Fibroblast of villous mesenchyme (primary cell): Measurements from ENCODE around the gene PTGFRN. TPM values are rescaled to one million over a fixed set of nuclear protein-coding genes. Genes with fewer than 3 reads are reported as not detected.
A peak's percentile ranks its signal among the peaks of the same experiment; 100 is the strongest.
"Not testable (repeated sequence)": the region's sequence is repeated elsewhere in the genome, so short reads cannot be mapped to it uniquely, and the experiment has no call there.

Experiments used
- DNase-seq: peaks from one replicate; pipeline ENCODE4 v3.0.0-alpha.2; 2010; ENCODE audit warnings: low read depth
- H3K4me3 ChIP-seq: 2 replicates; pipeline ENCODE4 v1.5.1; 2011; ENCODE audit warnings: low read depth, mild to moderate bottlenecking, low read length
- CTCF ChIP-seq: IDR thresholded peaks from 2 replicates; pipeline ENCODE4 v1.5.1; 2012; ENCODE audit warnings: low read depth, mild to moderate bottlenecking, low read length; ENCODE audit not compliant: insufficient read depth
- total RNA-seq: library from RNA; depleted of rRNA; stranded (reverse); fragments of >200 nt; gene quantifications from 2 replicates; pipeline ENCODE4 v1.2.3, GENCODE V29; 2012

Gene PTGFRN
- 22.5 and 22.9 TPM in 2 replicates for total RNA-seq

GRCh38 chr1:116909512-116910378 lies at the start of gene PTGFRN:
Gene PTGFRN (plus strand): TSS chr1:116909916. CDS start chr1:116910204, 288 bp downstream.
- DNase-seq = peak; percentile 29
- H3K4me3 ChIP-seq = peak within 1 kb of the TSS; percentile 53
- no peak for TF ChIP-seq CTCF

DNA sequence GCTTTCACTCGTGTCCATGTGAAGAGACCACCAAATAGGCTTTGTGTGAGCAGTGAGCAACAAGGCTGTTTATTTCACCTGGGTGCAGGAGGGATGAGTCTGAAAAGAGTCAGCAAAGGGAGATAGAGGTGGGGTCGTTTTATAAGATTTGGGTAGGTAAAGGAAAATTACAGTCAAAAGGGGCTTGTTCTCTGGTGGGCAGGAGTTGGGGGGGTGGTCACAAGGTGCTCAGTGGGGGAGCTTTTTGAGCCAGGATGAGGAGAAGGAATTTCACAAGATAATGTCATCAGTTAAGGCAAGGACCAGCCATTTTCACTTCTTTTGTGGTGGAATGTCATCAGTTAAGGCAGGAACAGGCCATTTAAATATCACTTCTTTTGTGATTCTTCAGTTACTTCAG lies 49.5 kb upstream of the PTGFRN start:
- not testable (repeated sequence) for H3K4me3 ChIP-seq, DNase-seq

DNA sequence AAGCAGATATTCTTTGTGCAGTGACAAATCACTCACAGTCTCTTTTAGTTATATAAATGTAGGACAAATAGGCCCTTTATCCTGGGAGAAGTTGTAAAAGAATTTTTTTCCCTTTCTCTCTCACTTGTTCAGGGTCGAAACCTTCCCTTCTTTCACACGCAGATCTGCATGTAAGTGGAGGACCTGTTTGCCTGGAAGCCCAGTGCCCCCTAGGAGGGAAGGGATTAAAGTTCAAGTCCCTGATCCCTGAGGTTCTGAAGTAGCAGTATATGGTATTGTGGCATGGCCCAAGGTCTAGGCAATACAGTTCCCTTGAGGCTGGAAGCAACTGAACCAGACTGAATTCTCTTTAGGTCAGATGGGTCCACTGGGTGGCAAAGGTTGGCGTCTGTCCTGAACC lies 48.6 kb upstream of the PTGFRN start:
- no peak overlapping the region for H3K4me3 ChIP-seq
- no peak for DNase-seq
- no peak for TF ChIP-seq CTCF

- DNase-seq, H3K4me3 ChIP-seq: not testable (repeated sequence)
These were observed 46.7 kb upstream of the PTGFRN start for GRCh38 chr1:116863031-116863430.

- not testable (repeated sequence) for H3K4me3 ChIP-seq, DNase-seq
These were observed 43.2 kb upstream of the PTGFRN start for GRCh38 chr1:116866478-116866877.

- no peak for DNase-seq
- no peak for TF ChIP-seq CTCF
- H3K4me3 ChIP-seq = no peak overlapping the region
These were observed 41.3 kb upstream of the PTGFRN start for GRCh38 chr1:116868385-116868784.

- no peak for TF ChIP-seq CTCF
- no peak for DNase-seq
- H3K4me3 ChIP-seq = no peak overlapping the region
These were observed 40.1 kb upstream of the PTGFRN start for GRCh38 chr1:116869611-116870010.

- no peak for DNase-seq
- no peak for TF ChIP-seq CTCF
These were observed 39.4 kb upstream of the PTGFRN start for GRCh38 chr1:116870300-116870699.

More at GRCh38 chr1:116870300-116870699, 39.4 kb upstream of the PTGFRN start:
- H3K4me3 ChIP-seq = no peak overlapping the region
